Subcutaneous abdominal adipose tissue (tissue), 5 donors: Measurements from ENCODE around the gene LRRC8B.

Experiments used
- H3K27ac ChIP-seq: one replicate; pipeline ENCODE4 v1.7.0; 2013; ENCODE audit warnings: low read depth, mild to moderate bottlenecking, inconsistent platforms, low read length, moderate library complexity
- H3K27me3 ChIP-seq, 5 donors: one replicate each; pipeline ENCODE4 v1.7.0; 2013; ENCODE audit warnings: low read length in 5 of 5, inconsistent platforms in 1 of 5; ENCODE audit not compliant: control insufficient read depth in 5 of 5, insufficient read depth in 4 of 5
- H3K36me3 ChIP-seq, 5 donors: one replicate each; pipeline ENCODE4 v1.7.0; 2013; ENCODE audit warnings: low read length in 5 of 5; ENCODE audit not compliant: control insufficient read depth in 5 of 5, insufficient read depth in 5 of 5
- H3K4me1 ChIP-seq, 5 donors: one replicate each; pipeline ENCODE4 v1.7.0; 2013; ENCODE audit warnings: low read length in 5 of 5, mild to moderate bottlenecking in 3 of 5, moderate library complexity in 1 of 5; ENCODE audit not compliant: control insufficient read depth in 5 of 5, insufficient read depth in 5 of 5
- H3K4me3 ChIP-seq, 5 donors: one replicate each; pipeline ENCODE4 v1.7.0; 2013; ENCODE audit warnings: low read length in 5 of 5, low read depth in 1 of 5
- H3K9ac ChIP-seq, 5 donors: one replicate each; pipeline ENCODE4 v1.7.0; 2013; ENCODE audit warnings: low read length in 5 of 5, mild to moderate bottlenecking in 4 of 5, moderate library complexity in 3 of 5
- H3K9me3 ChIP-seq, 5 donors: one replicate each; pipeline ENCODE4 v1.7.0; 2013; ENCODE audit warnings: low read length in 5 of 5; ENCODE audit not compliant: control insufficient read depth in 5 of 5
- donor health status: healthy.
- donor health status: healthy.
- donor health status: healthy.
- donor health status: healthy.
- donor health status: healthy.

LRRC8B gene

GRCh38 chr1:89557445-89557825 is 32.8 kb downstream of the LRRC8B start:
- H3K36me3 ChIP-seq, result peaks cover 0 to 6% (median 0%) of the 10 kb centered on the region in 5 donors

GRCh38 chr1:89557956-89558355 is 33.3 kb downstream of the LRRC8B start:
- Histone ChIP-seq H3K27ac (peak overlapping the region; percentile 58), H3K9me3 (no peaks in the 10 kb centered on the region), H3K4me3 (no peak overlapping the region), H3K4me1 (peaks cover 2 to 32% (median 18%) of the 10 kb centered on the region in 5 donors), H3K27me3 (no peaks in the 10 kb centered on the region), H3K36me3 (peaks cover 0 to 6% (median 0%) of the 10 kb centered on the region in 5 donors), H3K9ac (no peak overlapping the region)

More at GRCh38 chr1:89557445-89557825, 32.8 kb downstream of the LRRC8B start:
- H3K27me3 ChIP-seq, result no peaks in the 10 kb centered on the region
- H3K9ac ChIP-seq, result no peak overlapping the region
- no peak overlapping the region for H3K4me3 ChIP-seq
- H3K27ac ChIP-seq, result peak overlapping the region; percentile 58
- peaks cover 2 to 37% (median 22%) of the 10 kb centered on the region in 5 donors for H3K4me1 ChIP-seq
- no peaks in the 10 kb centered on the region for H3K9me3 ChIP-seq

GRCh38 chr1:89563957-89564604 is 39.5 kb downstream of the LRRC8B start:
- H3K27me3 ChIP-seq, result no peaks in the 10 kb centered on the region
- no peak overlapping the region for H3K4me3 ChIP-seq
- peaks cover 0 to 23% (median 12%) of the 10 kb centered on the region in 5 donors for H3K4me1 ChIP-seq
- no peak overlapping the region for H3K9ac ChIP-seq
- H3K27ac ChIP-seq, result no peak overlapping the region
- H3K36me3 ChIP-seq, result peaks cover 0 to 4% (median 0%) of the 10 kb centered on the region in 5 donors
- H3K9me3 ChIP-seq, result no peaks in the 10 kb centered on the region

GRCh38 chr1:89565521-89565920 is 40.9 kb downstream of the LRRC8B start:
- Histone ChIP-seq H3K4me3 (no peak overlapping the region), H3K27me3 (no peaks in the 10 kb centered on the region), H3K9me3 (no peaks in the 10 kb centered on the region), H3K36me3 (peaks cover 0 to 3% (median 0%) of the 10 kb centered on the region in 5 donors), H3K4me1 (peaks cover 0 to 23% (median 12%) of the 10 kb centered on the region in 5 donors), H3K27ac (peak overlapping the region; percentile 82), H3K9ac (no peak overlapping the region)

GRCh38 chr1:89566761-89567174 is 42.1 kb downstream of the LRRC8B start:
- Histone ChIP-seq H3K27ac (peak overlapping the region; percentile 82), H3K9ac (peak overlapping the region in 3 of 5 donors; percentile 60), H3K27me3 (no peaks in the 10 kb centered on the region), H3K9me3 (no peaks in the 10 kb centered on the region), H3K4me3 (peak overlapping the region in 3 of 5 donors; percentile 29 to 43 (median 32)), H3K4me1 (peaks cover 0 to 23% (median 12%) of the 10 kb centered on the region in 5 donors), H3K36me3 (peaks cover 0 to 3% (median 0%) of the 10 kb centered on the region in 5 donors)

- H3K4me3 ChIP-seq, result peak overlapping the region in 1 of 5 donors; percentile 1
- H3K9me3 ChIP-seq, result no peaks in the 10 kb centered on the region
- H3K36me3 ChIP-seq, result peaks cover 0 to 6% (median 0%) of the 10 kb centered on the region in 5 donors
- peak overlapping the region; percentile 82 for H3K27ac ChIP-seq
- H3K9ac ChIP-seq, result peak overlapping the region in 2 of 5 donors; percentile 60
- H3K4me1 ChIP-seq, result peaks cover 0 to 23% (median 12%) of the 10 kb centered on the region in 5 donors
- no peaks in the 10 kb centered on the region for H3K27me3 ChIP-seq
Observed at GRCh38 chr1:89567797-89568196, 43.2 kb downstream of the LRRC8B start.

GRCh38 chr1:89573410-89573809 is 48.8 kb downstream of the LRRC8B start:
- H3K9me3 ChIP-seq, result no peaks in the 10 kb centered on the region
- no peak overlapping the region for H3K4me3 ChIP-seq
- H3K4me1 ChIP-seq, result no peaks in the 10 kb centered on the region
- no peak overlapping the region for H3K9ac ChIP-seq
- H3K36me3 ChIP-seq, result peaks cover 0 to 12% (median 3%) of the 10 kb centered on the region in 5 donors
- no peaks in the 10 kb centered on the region for H3K27me3 ChIP-seq
- no peak overlapping the region for H3K27ac ChIP-seq

- H3K4me1 ChIP-seq, result no peaks in the 10 kb centered on the region
- H3K36me3 ChIP-seq, result peaks cover 0 to 13% (median 3%) of the 10 kb centered on the region in 5 donors
- no peak overlapping the region for H3K4me3 ChIP-seq
- no peak overlapping the region for H3K27ac ChIP-seq
- no peaks in the 10 kb centered on the region for H3K27me3 ChIP-seq
- H3K9me3 ChIP-seq, result no peaks in the 10 kb centered on the region
- H3K9ac ChIP-seq, result no peak overlapping the region
Observed at GRCh38 chr1:89574621-89575020, 50.0 kb downstream of the LRRC8B start.

GRCh38 chr1:89575207-89575606 is 50.6 kb downstream of the LRRC8B start:
- no peaks in the 10 kb centered on the region for H3K9me3 ChIP-seq
- no peak overlapping the region for H3K27ac ChIP-seq
- no peaks in the 10 kb centered on the region for H3K4me1 ChIP-seq
- no peak overlapping the region for H3K9ac ChIP-seq
- H3K4me3 ChIP-seq, result no peak overlapping the region
- no peaks in the 10 kb centered on the region for H3K27me3 ChIP-seq
- H3K36me3 ChIP-seq, result peaks cover 0 to 16% (median 7%) of the 10 kb centered on the region in 5 donors

GRCh38 chr1:89576013-89576412 is 51.4 kb downstream of the LRRC8B start:
- H3K9me3 ChIP-seq, result no peaks in the 10 kb centered on the region
- no peak overlapping the region for H3K27ac ChIP-seq
- no peaks in the 10 kb centered on the region for H3K4me1 ChIP-seq
- peaks cover 3 to 21% (median 13%) of the 10 kb centered on the region in 5 donors for H3K36me3 ChIP-seq
- no peaks in the 10 kb centered on the region for H3K27me3 ChIP-seq
- H3K9ac ChIP-seq, result no peak overlapping the region
- H3K4me3 ChIP-seq, result no peak overlapping the region
